HepG2 (cell line): Measurements from ENCODE around the gene NME4. TPM values are rescaled to one million over a fixed set of nuclear protein-coding genes. Genes with fewer than 3 reads are reported as not detected.

ENCODE experiments used
- ATAC-seq: fragments of 200-7000 bp; cut with Tn5 transposase; 3 replicates; pipeline ENCODE4 v1.9.1; 2020; ENCODE audit warnings: mild to moderate bottlenecking, moderate library complexity
- BruUV-seq: library from RNA; stranded (reverse); fragments of 400-500 nt; replicated peaks from 2 replicates; lab custom pipeline; 2021; lab: Mats Ljungman, UMichigan
- CTCF ChIA-PET: fragments of 300-600 bp; formaldehyde crosslinking; extraction: SDS; loops from one replicate; lab custom pipeline; 2021; ENCODE audit warnings: low total read pairs, inconsistent platforms, low intra/inter-chr PET ratio; lab: Yijun Ruan, JAX
- POLR2A ChIA-PET: fragments of 350-600 bp; sonication (Branson Sonifier 250); formaldehyde crosslinking; loops from one replicate; lab custom pipeline; 2020; ENCODE audit warnings: antibody characterized with exemption, inconsistent platforms; lab: Yijun Ruan, JAX
- DNase-seq: peaks from one replicate; pipeline ENCODE4 v3.0.0-alpha.2; 2015; ENCODE audit warnings: low spot score
- FAIRE-seq: peaks from 3 replicates; lab custom pipeline; 2011; peaks lifted over from hg19 to GRCh38; lab: Jason Lieb, UNC
- H2AFZ ChIP-seq: one replicate; pipeline ENCODE4 v1.6.1; 2011; ENCODE audit warnings: low read length, inconsistent platforms
- H3K27ac ChIP-seq: fragments of 300-600 bp; 3 replicates; pipeline ENCODE4 v1.8.0; 2011; ENCODE audit warnings: mixed run types, mild to moderate bottlenecking, mixed read lengths, low read length, inconsistent platforms; ENCODE audit not compliant: insufficient read depth; ENCODE audit errors: extremely low read length
- H3K27me3 ChIP-seq, 2 experiments: fragments of 200-600 bp in 1 of 2; 2 replicates in 1 of 2; 3 replicates in 1 of 2; pipeline versions ENCODE4 v1.6.0 to v1.8.0; 2011; ENCODE audit warnings: low read length in 2 of 2, mild to moderate bottlenecking in 2 of 2, moderate library complexity in 2 of 2, inconsistent platforms in 1 of 2; ENCODE audit not compliant: insufficient read depth in 2 of 2, control insufficient read depth in 1 of 2
- H3K36me3 ChIP-seq, 2 experiments: fragments of 200-600 bp in 1 of 2; replicated peaks in 1 of 2; 2 replicates in 1 of 2; 3 replicates in 1 of 2; pipeline versions ENCODE4 v1.5.1 to v1.8.0; 2011; ENCODE audit warnings: low read length in 2 of 2, inconsistent platforms in 1 of 2; ENCODE audit not compliant: insufficient read depth in 2 of 2, control insufficient read depth in 1 of 2
- H3K4me1 ChIP-seq: 2 replicates; pipeline ENCODE4 v1.5.1; 2012; ENCODE audit warnings: low read length, inconsistent platforms; ENCODE audit not compliant: insufficient read depth
- H3K4me2 ChIP-seq: 2 replicates; pipeline ENCODE4 v1.6.0; 2011; ENCODE audit warnings: low read depth, low read length, inconsistent platforms
- H3K4me3 ChIP-seq, 3 experiments: fragments of 200-600 bp in 1 of 3; sonication (generic), shearing (Covaris generic) in 1 of 3; replicated peaks in 1 of 3; 2 replicates each; pipeline ENCODE4 v1.5.1; 2011 to 2016; ENCODE audit warnings: low read length in 3 of 3, inconsistent platforms in 2 of 3, low read depth in 2 of 3, mild to moderate bottlenecking in 2 of 3, control low read depth in 1 of 3, mixed read lengths in 1 of 3; ENCODE audit not compliant: insufficient read depth in 1 of 3
- H3K79me2 ChIP-seq: one replicate; pipeline ENCODE4 v1.6.1; 2011; ENCODE audit warnings: low read length, inconsistent platforms; ENCODE audit not compliant: insufficient read depth
- H3K9ac ChIP-seq: 2 replicates; pipeline ENCODE4 v1.6.0; 2011; ENCODE audit warnings: mild to moderate bottlenecking, low read depth, low read length, inconsistent platforms; ENCODE audit not compliant: insufficient read depth
- H3K9me3 ChIP-seq: 2 replicates; pipeline ENCODE4 v1.5.1; 2012; ENCODE audit warnings: mild to moderate bottlenecking, low read length
- H4K20me1 ChIP-seq: 2 replicates; pipeline ENCODE4 v1.6.0; 2011; ENCODE audit warnings: inconsistent platforms, mild to moderate bottlenecking, low read length, moderate library complexity; ENCODE audit not compliant: insufficient read depth
- ARID4A ChIP-seq: sonication (generic); formaldehyde crosslinking; IDR thresholded peaks from 2 replicates; pipeline ENCODE4 v1.5.0; 2020; ENCODE audit warnings: mild to moderate bottlenecking, missing genetic modification reagents, borderline replicate concordance
- ARID5B ChIP-seq: IDR thresholded peaks from 2 replicates; pipeline ENCODE4 v1.4.0; 2020; ENCODE audit warnings: mild to moderate bottlenecking, missing genetic modification reagents
- CHD4 ChIP-seq: fragments of 200-600 bp; sonication (generic); IDR thresholded peaks from 2 replicates; pipeline ENCODE4 v1.7.0; 2017; ENCODE audit warnings: mild to moderate bottlenecking, low read length, borderline replicate concordance
- GLI4 ChIP-seq: sonication (generic); formaldehyde crosslinking; IDR thresholded peaks from 2 replicates; pipeline ENCODE4 v1.5.1; 2020; ENCODE audit warnings: missing genetic modification reagents, mild to moderate bottlenecking, moderate library complexity, borderline replicate concordance
- NR0B2 ChIP-seq: sonication (generic); formaldehyde crosslinking; IDR thresholded peaks from 2 replicates; pipeline ENCODE4 v1.4.0; 2020; ENCODE audit warnings: mild to moderate bottlenecking, missing genetic modification reagents
- PCBP2 ChIP-seq: fragments of 200-400 bp; formaldehyde crosslinking; optimal IDR thresholded peaks from 2 replicates; pipeline ENCODE3; 2018; ENCODE audit warnings: low read length, low read depth; ENCODE audit not compliant: poor library complexity, severe bottlenecking
- SMAD1 ChIP-seq: sonication (generic); formaldehyde crosslinking; IDR thresholded peaks from 2 replicates; pipeline ENCODE4 v1.4.0; 2020; ENCODE audit warnings: missing genetic modification reagents, low read depth, mild to moderate bottlenecking, borderline replicate concordance
- TFDP1 ChIP-seq: IDR thresholded peaks from 2 replicates; pipeline ENCODE4 v1.6.1; 2016; ENCODE audit warnings: missing compliant biosample characterization, missing genetic modification reagents, borderline replicate concordance
- ZNF180 ChIP-seq: sonication (generic); formaldehyde crosslinking; IDR thresholded peaks from 2 replicates; pipeline ENCODE4 v1.4.0; 2020; ENCODE audit warnings: low read depth, missing genetic modification reagents, borderline replicate concordance
- ZNF30 ChIP-seq: sonication (generic); formaldehyde crosslinking; IDR thresholded peaks from 2 replicates; pipeline ENCODE4 v1.5.0; 2020; ENCODE audit warnings: mild to moderate bottlenecking, missing genetic modification reagents
- WGBS: methylation state at CpG from one replicate; pipeline ENCODE4 v1.1.6; 2017; ENCODE audit warnings: low lambda C conversion rate; 5-methylcytosine and 5-hydroxymethylcytosine counted together
- in situ Hi-C: cut with HindIII; loops from 2 replicates; pipeline ENCODE4 v1.10.0; 2017; ENCODE audit warnings: low pct_unique_long_range_greater_than_20kb; ENCODE audit not compliant: extremely low pct_ligation_motif_present
- intact Hi-C: fragments of 100-400 bp; cut with micrococcal nuclease; formaldehyde crosslinking; loops from one replicate; pipeline ENCODE4 v1.10.0; 2022; ENCODE audit not compliant: unreplicated experiment
- polyA plus RNA-seq, 8 experiments: library from polyadenylated mRNA; depleted of rRNA in 3 of 8; stranded (reverse) in 7 of 8; unstranded in 1 of 8; fragments of >200 nt; fragmentation: Illumina TruSeq in 4 of 8; extraction: Trizol in 4 of 8; gene quantifications; 2 replicates each; pipeline versions ENCODE4 v1.2.1 to v1.2.3, GENCODE V29; 2011 to 2016; ENCODE audit warnings: low read depth in 4 of 8, missing spikeins in 1 of 8, mixed read lengths in 1 of 8; ENCODE audit not compliant: insufficient read depth in 1 of 8
- total RNA-seq, 5 experiments: library from RNA; depleted of rRNA; stranded (reverse); fragments of >200 nt; fragmentation: Illumina TruSeq; extraction: Trizol; gene quantifications; 2 replicates each; pipeline ENCODE4 v1.2.3, GENCODE V29; 2016; ENCODE audit warnings: low read depth in 1 of 5

Gene NME4
- total and polyA plus RNA-seq, 2 of the 13 experiments (the other 11 are each of a cell fraction or from before 2014, with no cell fraction given) = 121 to 263 TPM

- intact Hi-C loops = loop anchor here (5.0 kb wide), 2 partner anchors 134 to 244 kb away; partner anchors contain the start of gene LUC7L
- peaks cover 89% of the 10 kb centered on the region for H3K4me1 ChIP-seq
- no peak for ATAC-seq
- peak overlapping the region; percentile 59 for H3K4me2 ChIP-seq
- in situ Hi-C loops = loop anchor here (5.0 kb wide), 1 partner anchor 89 kb away; no protein-coding TSS in a partner anchor
- H3K4me3 ChIP-seq = peak overlapping the region in 2 of 3 experiments; percentile 12 to 23; a peak in 2 of 6 replicates
- no peaks in the 10 kb centered on the region for H4K20me1 ChIP-seq
- CTCF ChIA-PET = no interaction called here
- POLR2A ChIA-PET = interaction anchor here (0.7 to 2.7 kb wide), 2 partner anchors 8 to 264 kb away, joined by 4 to 15 read pairs; partner anchors contain the start of gene AXIN1
- no peaks in the 10 kb centered on the region for H3K36me3 ChIP-seq
- H3K9ac ChIP-seq = peak overlapping the region; percentile 34
- no TSS peak for BruUV-seq
- H3K27ac ChIP-seq = peak overlapping the region; percentile 62
- H3K79me2 ChIP-seq = no peaks in the 10 kb centered on the region
- no peak overlapping the region for H2AFZ ChIP-seq
- H3K27me3 ChIP-seq = peaks cover 1 to 13% of the 10 kb centered on the region in 2 experiments; a peak in 4 of 5 replicates
- FAIRE-seq = no peak
- no peak for DNase-seq
- no peaks in the 10 kb centered on the region for H3K9me3 ChIP-seq
- 87% methylated on average over 38 of the region's 47 CpGs for WGBS
- TF ChIP-seq GLI4 (CRISPR knock-in tag) (no peak), ARID5B (CRISPR knock-in tag) (no peak), ZNF30 (no peak), ZNF180 (no peak), SMAD1 (CRISPR knock-in tag) (0 out of 2 replicates have a peak, but pooled peaks have one; percentile 3), ARID4A (CRISPR knock-in tag) (0 out of 2 replicates have a peak, but pooled peaks have one; percentile 10), CHD4 (no peak), NR0B2 (no peak), PCBP2 (no peak), TFDP1 (CRISPR knock-in tag) (no peak)
These were observed 36.2 kb upstream of the NME4 start for GRCh38 chr16:360698-361336.
